Fibroblast of skin of abdomen (primary cell): Measurements from ENCODE around the gene LPAR3.

Experiments used
- DNase-seq: peaks from one replicate; pipeline ENCODE4 v3.0.0-alpha.2; 2013

LPAR3 gene

DNA sequence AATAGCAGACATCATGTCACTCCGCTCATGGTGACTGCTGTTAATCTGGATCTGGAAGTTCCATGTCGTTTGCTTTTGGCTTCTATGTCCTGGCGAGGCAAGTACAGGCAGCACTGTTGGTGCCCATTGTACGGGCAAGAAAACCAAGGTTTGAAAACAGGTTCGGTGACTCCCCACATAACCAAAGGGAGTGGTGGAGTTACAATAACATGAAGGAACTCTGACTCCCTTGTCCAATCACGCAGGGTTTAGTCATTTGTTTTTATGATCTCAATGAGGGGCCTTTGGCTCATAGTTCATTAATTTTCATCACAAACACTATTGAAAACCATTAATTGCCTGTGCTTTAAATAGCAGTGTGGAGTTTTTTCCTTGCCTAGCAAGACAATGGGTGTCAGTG is 119.8 kb downstream of the LPAR3 start:
- DNase-seq = no peak

DNA sequence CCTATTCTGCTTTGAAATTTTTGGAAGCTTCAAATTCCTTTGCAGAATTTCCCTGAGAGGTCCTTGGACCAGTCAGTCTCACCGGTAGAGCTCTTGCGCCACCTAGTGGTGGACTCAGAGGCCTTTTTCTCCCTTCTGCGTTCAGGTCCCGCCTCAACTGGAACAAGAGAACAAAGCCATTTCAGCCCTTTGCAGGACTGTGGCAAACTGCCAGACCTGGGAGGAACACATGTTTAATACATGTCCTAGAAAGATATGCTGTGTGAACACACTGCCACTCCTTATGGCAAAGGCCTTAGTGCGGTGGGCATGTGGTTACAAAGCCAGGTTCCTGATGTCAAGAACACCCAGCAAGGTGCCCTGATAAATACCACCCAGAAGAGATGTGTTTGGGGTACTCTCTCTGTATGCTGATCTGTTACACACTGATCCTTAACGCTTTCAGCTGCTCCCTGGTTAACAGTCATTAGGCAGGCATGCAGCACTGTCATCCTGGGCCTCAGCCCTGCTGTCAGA is 120.5 kb downstream of the LPAR3 start:
- peak; percentile 73 for DNase-seq

DNA sequence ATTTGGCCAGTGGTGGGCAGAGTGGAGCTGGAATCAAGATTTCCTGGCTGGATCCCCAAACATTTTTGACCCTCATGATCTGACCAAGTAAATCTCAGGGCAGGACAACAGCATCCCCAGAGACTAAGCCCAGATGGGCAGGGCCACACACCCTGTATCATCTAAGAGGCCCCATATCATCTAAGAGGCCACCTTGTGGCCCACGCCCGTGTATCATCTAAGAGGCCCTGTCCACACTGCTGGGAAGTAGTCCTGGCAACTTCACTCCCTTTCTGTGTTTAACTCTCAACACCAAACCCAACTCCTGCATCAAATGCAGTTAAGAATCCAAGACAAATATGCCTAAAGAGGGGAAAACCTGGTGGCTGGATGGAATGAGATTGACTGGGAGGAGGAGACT is 121.1 kb downstream of the LPAR3 start:
- no peak for DNase-seq

DNA sequence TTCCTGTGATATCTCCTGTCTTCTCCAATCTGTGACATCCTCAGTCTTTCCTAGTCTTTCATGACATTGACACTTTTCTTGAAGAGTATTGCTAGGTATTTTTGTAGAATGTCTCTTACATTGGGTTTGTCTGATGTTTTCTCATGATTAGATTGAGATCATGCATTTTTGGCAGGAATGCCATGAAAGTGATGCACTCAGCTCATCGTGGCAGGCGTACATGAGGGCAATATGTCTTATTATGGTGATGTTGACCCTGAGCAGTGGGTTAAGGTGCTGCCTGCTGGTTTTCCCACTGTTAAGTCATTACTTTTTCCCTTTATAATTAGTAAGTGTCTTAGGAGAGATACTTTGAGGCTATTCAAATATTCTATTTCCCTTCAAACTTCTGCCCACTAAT is 122.5 kb downstream of the LPAR3 start:
- DNase-seq = no peak

DNA sequence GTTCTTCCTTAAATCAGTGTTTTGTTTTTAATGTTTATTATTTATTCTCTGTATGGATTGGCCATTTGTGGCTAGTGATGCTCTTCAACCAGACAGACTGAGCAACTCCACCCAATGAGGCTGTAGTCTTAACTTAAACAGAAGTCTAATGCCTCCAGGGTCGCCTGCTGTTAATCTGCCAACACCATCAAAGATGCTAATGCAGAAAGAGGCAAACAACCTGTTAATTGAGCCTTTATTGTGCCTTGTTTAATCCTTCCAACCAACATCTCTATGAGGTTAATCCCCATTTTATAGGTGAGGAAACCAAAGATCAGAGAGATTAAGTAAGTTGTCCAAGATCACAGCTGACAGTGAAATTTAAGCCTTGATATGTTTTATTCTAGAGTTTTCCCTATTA is 123.4 kb downstream of the LPAR3 start:
- no peak for DNase-seq

DNA sequence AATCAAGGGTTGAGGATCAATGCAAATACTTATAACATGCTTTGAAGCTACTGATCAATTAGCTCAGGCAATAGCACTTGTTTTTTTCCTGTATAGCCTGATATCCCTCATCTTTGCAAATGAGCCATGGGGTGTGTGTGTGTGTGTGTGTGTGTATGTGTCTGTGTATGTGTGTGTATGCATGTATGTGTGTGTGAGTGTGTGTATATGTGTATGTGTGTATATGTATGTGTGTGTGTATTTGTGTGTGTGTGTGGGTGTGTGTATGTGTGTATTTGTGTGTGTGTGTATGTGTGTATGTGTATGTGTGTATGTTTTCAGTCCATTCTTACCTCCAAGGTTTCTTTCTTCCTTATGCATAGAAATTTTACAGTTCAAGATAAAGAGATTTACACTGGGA is 124.4 kb downstream of the LPAR3 start:
- DNase-seq = no peak

DNA sequence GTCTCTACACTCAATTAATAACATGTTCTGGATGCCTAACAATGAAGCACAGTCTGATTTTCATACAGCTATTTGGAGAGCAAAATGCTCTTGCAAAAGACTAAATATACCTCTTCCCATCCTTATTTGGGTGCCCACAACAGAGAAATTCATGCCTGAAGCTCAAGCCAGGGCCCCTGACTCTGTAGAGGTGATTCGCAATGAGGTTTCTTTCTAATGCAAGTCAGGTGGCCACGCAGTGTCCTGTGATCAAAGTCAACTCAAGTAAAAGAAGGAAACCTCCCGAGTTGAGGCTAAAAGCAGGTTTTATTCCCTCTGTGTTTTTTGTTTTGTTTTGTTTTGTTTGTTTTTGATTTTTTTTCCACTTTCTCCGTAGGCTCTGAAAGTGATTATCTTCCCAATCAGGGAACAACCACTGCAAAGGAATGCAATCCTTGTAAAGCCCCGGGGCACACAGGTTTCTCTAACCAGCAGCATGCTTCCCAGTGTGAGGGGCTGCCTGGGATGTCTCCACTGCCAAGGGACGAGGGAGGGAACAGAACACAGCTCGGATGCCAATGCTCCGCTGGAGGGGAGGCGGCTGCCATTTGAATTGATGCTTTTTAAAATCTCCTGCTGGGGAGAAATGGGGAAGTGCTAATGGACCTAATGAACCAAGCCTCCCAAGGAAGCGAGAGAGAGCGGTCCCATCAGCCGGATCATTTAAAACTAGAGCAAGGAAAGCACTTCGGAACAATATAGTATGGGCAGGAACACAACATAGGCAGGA is 128.9 kb downstream of the LPAR3 start:
- DNase-seq = no peak

DNA sequence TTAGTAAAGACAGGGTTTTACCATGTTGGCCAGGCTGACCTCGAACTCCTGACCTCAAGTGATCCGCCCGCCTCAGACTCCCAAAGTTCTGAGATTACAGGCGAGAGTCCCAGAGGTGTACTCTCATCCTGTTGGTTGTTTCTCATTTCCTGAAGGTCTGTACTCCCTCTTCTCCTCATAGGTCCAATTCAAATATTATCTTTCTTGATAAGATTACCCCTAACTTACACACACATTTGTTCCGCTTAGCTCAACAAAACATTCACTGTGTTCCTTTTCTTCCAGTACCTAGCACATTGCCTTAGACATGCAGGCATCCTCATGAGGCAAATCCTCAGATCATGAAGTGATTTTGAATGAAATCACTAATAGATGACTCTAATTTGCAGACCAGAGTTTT is 130.3 kb downstream of the LPAR3 start:
- no peak for DNase-seq
